HG02571 (cell line): Measurements from ENCODE around the gene LRRC71.

Experiments used
- ATAC-seq: cut with Tn5 transposase; IDR thresholded peaks from one replicate; pipeline ENCODE4 v1.9.1; 2021; ENCODE audit warnings: mild to moderate bottlenecking, moderate library complexity; ENCODE audit not compliant: unreplicated experiment

Gene LRRC71

GRCh38 chr1:156920233-156921052 is at the start of gene LRRC71:
LRRC71 (plus strand) TSS chr1:156920632; CDS start chr1:156920804, 172 bp downstream.
- no peak for ATAC-seq

GRCh38 chr1:156873659-156874058 is 46.8 kb upstream of the LRRC71 start:
- no peak for ATAC-seq

- no peak for ATAC-seq
These were observed 46.3 kb upstream of the LRRC71 start for GRCh38 chr1:156874142-156874541.

GRCh38 chr1:156874572-156875340 is 45.7 kb upstream of the LRRC71 start:
- no peak for ATAC-seq

GRCh38 chr1:156875341-156875615 is 45.2 kb upstream of the LRRC71 start:
- no peak for ATAC-seq

- no peak for ATAC-seq
These were observed 44.2 kb upstream of the LRRC71 start for GRCh38 chr1:156876281-156876680.

GRCh38 chr1:156877433-156878170 is 42.8 kb upstream of the LRRC71 start:
- no peak for ATAC-seq

GRCh38 chr1:156879876-156880275 is 40.6 kb upstream of the LRRC71 start:
- ATAC-seq: no peak

GRCh38 chr1:156880473-156880872 is 40.0 kb upstream of the LRRC71 start:
- ATAC-seq: no peak

GRCh38 chr1:156881101-156881500 is 39.3 kb upstream of the LRRC71 start:
- ATAC-seq: no peak

- no peak for ATAC-seq
These were observed 38.8 kb upstream of the LRRC71 start for GRCh38 chr1:156881663-156882062.

- no peak for ATAC-seq
These were observed 37.9 kb upstream of the LRRC71 start for GRCh38 chr1:156882543-156882942.

- no peak for ATAC-seq
These were observed 36.5 kb upstream of the LRRC71 start for GRCh38 chr1:156883919-156884318.

- no peak for ATAC-seq
These were observed 35.8 kb upstream of the LRRC71 start for GRCh38 chr1:156884560-156885184.

- no peak for ATAC-seq
These were observed 35.1 kb upstream of the LRRC71 start for GRCh38 chr1:156885314-156885713.

GRCh38 chr1:156885880-156886355 is 34.5 kb upstream of the LRRC71 start:
- no peak for ATAC-seq

- no peak for ATAC-seq
These were observed 33.7 kb upstream of the LRRC71 start for GRCh38 chr1:156886583-156887281.

GRCh38 chr1:156887317-156887716 is 33.1 kb upstream of the LRRC71 start:
- ATAC-seq: no peak

GRCh38 chr1:156887734-156888133 is 32.7 kb upstream of the LRRC71 start:
- no peak for ATAC-seq

- ATAC-seq: no peak
These were observed 30.4 kb upstream of the LRRC71 start for GRCh38 chr1:156889802-156890580.
